Lower leg skin (tissue), 3 donors: ENCODE results near the gene AXL.

Source experiments
- CTCF ChIP-seq, 3 donors: fragments of 450-650 bp; IDR thresholded peaks; one replicate each; pipeline ENCODE4 v1.5.1; 2016; ENCODE audit warnings: antibody characterized with exemption in 3 of 3, mild to moderate bottlenecking in 3 of 3, moderate library complexity in 2 of 3
- POLR2A ChIP-seq, 2 donors: fragments of 450-650 bp; IDR thresholded peaks; one replicate each; pipeline ENCODE4 v1.6.1; 2016 to 2017; ENCODE audit warnings: antibody characterized with exemption in 2 of 2, mild to moderate bottlenecking in 1 of 2, moderate library complexity in 1 of 2

GRCh38 chr19:41241859-41242258, 22.8 kb downstream of the AXL start:
- TF ChIP-seq CTCF (IDR thresholded peaks at IDR 0.05) (no peak), POLR2A (IDR thresholded peaks at IDR 0.05) (no peak)
